Myocyte (in vitro differentiated cells): ENCODE measurements around the gene CEP85L. TPM values are rescaled to one million over a fixed set of nuclear protein-coding genes. Genes with fewer than 3 reads are reported as not detected.
"Not testable (repeated sequence)": the region's sequence is repeated elsewhere in the genome, so short reads cannot be mapped to it uniquely, and the experiment has no call there.

Experiments used
- DNase-seq: peaks from one replicate; pipeline ENCODE4 v3.0.0-alpha.2; 2012; ENCODE audit warnings: low read depth
- total RNA-seq: library from RNA; depleted of rRNA; stranded (reverse); fragments of >200 nt; gene quantifications from 2 replicates; pipeline ENCODE4 v1.2.3, GENCODE V29; 2014

CEP85L gene
- total RNA-seq, 1 donor from 2014 or later, result 18.6 TPM

DNA sequence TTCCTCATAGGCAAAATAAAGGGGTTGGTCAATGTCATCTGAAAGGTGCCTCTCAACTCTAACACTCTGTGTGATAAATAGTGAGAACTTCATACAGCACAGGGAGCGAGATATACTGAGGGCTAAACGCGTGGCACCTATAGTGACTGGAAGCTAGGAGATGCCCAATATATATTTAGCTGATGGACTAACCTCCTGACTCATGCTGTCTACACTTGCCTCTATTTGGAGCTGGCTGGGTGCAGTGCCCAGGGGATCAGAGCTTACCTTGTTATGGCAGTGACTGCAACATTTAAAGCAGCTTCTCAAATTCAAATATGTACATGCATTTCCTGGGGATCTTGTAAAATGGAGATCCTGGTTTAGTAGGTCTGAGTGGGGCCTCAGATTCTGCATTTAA is 214.9 kb downstream of the CEP85L start:
- no peak for DNase-seq

GRCh38 chr6:118434147-118434546 is 217.2 kb downstream of the CEP85L start:
- not testable (repeated sequence) for DNase-seq

DNA sequence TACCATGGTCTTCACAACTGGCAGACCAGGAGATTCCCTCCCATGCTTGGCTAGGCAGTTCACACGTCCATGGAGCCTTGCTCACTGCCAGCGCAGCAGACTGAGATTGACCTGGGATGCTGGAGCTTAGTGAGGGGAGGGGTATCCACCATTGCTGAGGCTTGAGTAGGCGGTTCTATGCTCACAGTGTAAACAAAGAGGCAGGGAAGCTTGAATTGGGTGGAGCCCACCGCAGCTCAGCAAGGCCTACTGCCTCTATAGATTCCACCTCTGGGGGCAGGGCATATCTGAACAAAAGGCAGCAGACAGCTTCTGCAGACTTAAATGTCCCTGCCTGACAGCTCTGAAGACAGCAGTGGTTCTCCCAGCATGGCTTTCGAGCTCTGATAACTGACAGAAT is 230.1 kb downstream of the CEP85L start:
- not testable (repeated sequence) for DNase-seq

GRCh38 chr6:118419448-118420394 is 231.7 kb downstream of the CEP85L start:
- no peak for DNase-seq

Other genes with a start within 250 kb of the CEP85L start
- gene PLN, start 103.3 kb downstream of the CEP85L start, total RNA-seq, result 0.10 and 1.4 TPM in 2 replicates
- 19.7 and 24.0 TPM in 2 replicates for gene ASF1A, start 242.6 kb upstream of the CEP85L start, total RNA-seq